Nephron progenitor cell (in vitro differentiated cells): Measurements from ENCODE around the gene DMPK.
A peak's percentile ranks its signal among the peaks of the same experiment; 100 is the strongest.
"Not testable (repeated sequence)": the region's sequence is repeated elsewhere in the genome, so short reads cannot be mapped to it uniquely, and the experiment has no call there.

Source experiments
- DNase-seq: peaks from one replicate; pipeline ENCODE4 v3.0.0; 2021
- H3K27ac Mint-ChIP-seq: 2 replicates; pipeline ENCODE4 v1.8.0; 2021; ENCODE audit warnings: mild to moderate bottlenecking, moderate library complexity, mixed read lengths
- H3K27me3 Mint-ChIP-seq: 2 replicates; pipeline ENCODE4 v1.8.0; 2021; ENCODE audit warnings: mild to moderate bottlenecking, low read depth, mixed read lengths; ENCODE audit not compliant: poor library complexity
- H3K36me3 Mint-ChIP-seq: 2 replicates; pipeline ENCODE4 v1.8.0; 2021; ENCODE audit warnings: low read depth, mixed read lengths
- H3K4me1 Mint-ChIP-seq: 2 replicates; pipeline ENCODE4 v1.8.0; 2021; ENCODE audit warnings: mixed read lengths
- H3K4me3 Mint-ChIP-seq: 2 replicates; pipeline ENCODE4 v1.8.0; 2021; ENCODE audit warnings: mild to moderate bottlenecking, moderate library complexity, mixed read lengths
- H3K9me3 Mint-ChIP-seq: 2 replicates; pipeline ENCODE4 v1.8.0; 2021; ENCODE audit warnings: mild to moderate bottlenecking, moderate library complexity, mixed read lengths
- CTCF ChIP-seq: fragments of 200-600 bp; sonication (generic); IDR thresholded peaks from 2 replicates; pipeline ENCODE4 v1.5.0; 2021; ENCODE audit warnings: antibody characterized with exemption

DMPK gene

GRCh38 chr19:45758921-45759320 is 23.4 kb downstream of the DMPK start:
- no peak overlapping the region for H3K4me3 Mint-ChIP-seq
- H3K4me1 Mint-ChIP-seq, result peaks cover 28% of the 10 kb centered on the region
- DNase-seq, result no peak
- no peaks in the 10 kb centered on the region for H3K36me3 Mint-ChIP-seq
- no peak for TF ChIP-seq CTCF
- peaks cover 10% of the 10 kb centered on the region for H3K27me3 Mint-ChIP-seq
- H3K9me3 Mint-ChIP-seq, result no peaks in the 10 kb centered on the region
- H3K27ac Mint-ChIP-seq, result no peak overlapping the region

- TF ChIP-seq CTCF, result no peak
- Mint-ChIP-seq H3K27ac (no peak overlapping the region), H3K27me3 (peaks cover 10% of the 10 kb centered on the region), H3K4me3 (no peak overlapping the region), H3K9me3 (no peaks in the 10 kb centered on the region), H3K4me1 (peaks cover 29% of the 10 kb centered on the region), H3K36me3 (no peaks in the 10 kb centered on the region)
- no peak for DNase-seq
Observed at GRCh38 chr19:45757695-45758094, 24.6 kb downstream of the DMPK start.

- Mint-ChIP-seq H3K4me3 (no peak overlapping the region), H3K27me3 (peaks cover 13% of the 10 kb centered on the region), H3K36me3 (no peaks in the 10 kb centered on the region), H3K9me3 (no peaks in the 10 kb centered on the region), H3K27ac (no peak overlapping the region), H3K4me1 (peaks cover 26% of the 10 kb centered on the region)
- TF ChIP-seq CTCF, result no peak
- DNase-seq, result no peak
Observed at GRCh38 chr19:45754323-45754722, 28.0 kb downstream of the DMPK start.

GRCh38 chr19:45753548-45753947 is 28.7 kb downstream of the DMPK start:
- no peaks in the 10 kb centered on the region for H3K36me3 Mint-ChIP-seq
- DNase-seq, result peak; percentile 49
- no peaks in the 10 kb centered on the region for H3K9me3 Mint-ChIP-seq
- no peak overlapping the region for H3K27ac Mint-ChIP-seq
- peaks cover 24% of the 10 kb centered on the region for H3K4me1 Mint-ChIP-seq
- peaks cover 12% of the 10 kb centered on the region for H3K27me3 Mint-ChIP-seq
- H3K4me3 Mint-ChIP-seq, result no peak overlapping the region
- no peak for TF ChIP-seq CTCF

GRCh38 chr19:45752639-45753038 is 29.7 kb downstream of the DMPK start:
- peak overlapping the region; percentile 24 for H3K27ac Mint-ChIP-seq
- H3K27me3 Mint-ChIP-seq, result peaks cover 9% of the 10 kb centered on the region
- no peak for DNase-seq
- no peak overlapping the region for H3K4me3 Mint-ChIP-seq
- H3K36me3 Mint-ChIP-seq, result no peaks in the 10 kb centered on the region
- no peak for TF ChIP-seq CTCF
- H3K9me3 Mint-ChIP-seq, result no peaks in the 10 kb centered on the region
- H3K4me1 Mint-ChIP-seq, result peaks cover 25% of the 10 kb centered on the region

- peaks cover 21% of the 10 kb centered on the region for H3K4me1 Mint-ChIP-seq
- not testable (repeated sequence) for H3K27ac Mint-ChIP-seq
Observed at GRCh38 chr19:45751483-45751882, 30.8 kb downstream of the DMPK start.

More at GRCh38 chr19:45751483-45751882, 30.8 kb downstream of the DMPK start:
- H3K36me3 Mint-ChIP-seq, H3K4me3 Mint-ChIP-seq, H3K27me3 Mint-ChIP-seq, DNase-seq, H3K9me3 Mint-ChIP-seq: not testable (repeated sequence)
